HG02885 (cell line): ENCODE measurements around the gene IDNK.

ENCODE experiments used
- ATAC-seq: cut with Tn5 transposase; IDR thresholded peaks from one replicate; pipeline ENCODE4 v1.9.1; 2021; ENCODE audit warnings: mild to moderate bottlenecking; ENCODE audit not compliant: unreplicated experiment, poor library complexity

IDNK gene

GRCh38 chr9:83633255-83633654 is 10.3 kb downstream of the IDNK start:
- no peak for ATAC-seq

GRCh38 chr9:83633676-83634075 is 10.7 kb downstream of the IDNK start:
- ATAC-seq: no peak

GRCh38 chr9:83636813-83637212 is 13.9 kb downstream of the IDNK start:
- ATAC-seq: no peak

- ATAC-seq: no peak
Observed at GRCh38 chr9:83637389-83637788, 14.4 kb downstream of the IDNK start.

- ATAC-seq: no peak
Observed at GRCh38 chr9:83639266-83639665, 16.3 kb downstream of the IDNK start.

GRCh38 chr9:83642793-83643192 is 19.9 kb downstream of the IDNK start:
- no peak for ATAC-seq

- no peak for ATAC-seq
Observed at GRCh38 chr9:83646500-83647239, 23.7 kb downstream of the IDNK start.

- ATAC-seq: peak; percentile 80
Observed at GRCh38 chr9:83649080-83649479, 26.1 kb downstream of the IDNK start.

- no peak for ATAC-seq
Observed at GRCh38 chr9:83649515-83649914, 26.6 kb downstream of the IDNK start.

GRCh38 chr9:83651558-83651957 is 28.6 kb downstream of the IDNK start:
- ATAC-seq: no peak

GRCh38 chr9:83652433-83652832 is 29.5 kb downstream of the IDNK start:
- ATAC-seq: no peak

- ATAC-seq: no peak
Observed at GRCh38 chr9:83655433-83655832, 32.5 kb downstream of the IDNK start.

GRCh38 chr9:83656032-83656680 is 33.2 kb downstream of the IDNK start:
- peak; percentile 55 for ATAC-seq

GRCh38 chr9:83656952-83657351 is 34.0 kb downstream of the IDNK start:
- ATAC-seq: peak; percentile 71

- ATAC-seq: no peak
Observed at GRCh38 chr9:83662933-83663332, 40.0 kb downstream of the IDNK start.

- peak; percentile 88 for ATAC-seq
Observed at GRCh38 chr9:83665580-83666200, 42.7 kb downstream of the IDNK start.

- ATAC-seq: no peak
Observed at GRCh38 chr9:83669067-83669466, 46.1 kb downstream of the IDNK start.

- no peak for ATAC-seq
Observed at GRCh38 chr9:83670381-83670780, 47.4 kb downstream of the IDNK start.

- no peak for ATAC-seq
Observed at GRCh38 chr9:83671451-83671850, 48.5 kb downstream of the IDNK start.

- ATAC-seq: no peak
Observed at GRCh38 chr9:83675466-83675865, 52.5 kb downstream of the IDNK start.

GRCh38 chr9:83677596-83677995 is 54.7 kb downstream of the IDNK start:
- no peak for ATAC-seq

GRCh38 chr9:83680233-83680632 is 57.3 kb downstream of the IDNK start:
- no peak for ATAC-seq
